PC-9 (cell line): ENCODE results near the gene SREK1IP1.

Experiments
- CTCF ChIP-seq: fragments of 200-600 bp; sonication (generic); conservative IDR thresholded peaks from 2 replicates; pipeline ENCODE4 v1.6.1; 2017; ENCODE audit warnings: mixed run types, antibody characterized with exemption, mild to moderate bottlenecking, moderate library complexity
- EZH2 ChIP-seq: fragments of 200-600 bp; sonication (generic); IDR thresholded peaks from 2 replicates; pipeline ENCODE4 v1.8.0; 2017; ENCODE audit warnings: antibody characterized with exemption, low read depth

GRCh38 chr5:64763948-64764503, 4.5 kb downstream of the SREK1IP1 start:
- TF ChIP-seq CTCF = no peak
- TF ChIP-seq EZH2 = no peak
